ENCODE measurements around the gene PDE9A.
"Not testable (repeated sequence)": the region's sequence is repeated elsewhere in the genome, so short reads cannot be mapped to it uniquely, and the experiment has no call there.

The PDE9A gene

DNA sequence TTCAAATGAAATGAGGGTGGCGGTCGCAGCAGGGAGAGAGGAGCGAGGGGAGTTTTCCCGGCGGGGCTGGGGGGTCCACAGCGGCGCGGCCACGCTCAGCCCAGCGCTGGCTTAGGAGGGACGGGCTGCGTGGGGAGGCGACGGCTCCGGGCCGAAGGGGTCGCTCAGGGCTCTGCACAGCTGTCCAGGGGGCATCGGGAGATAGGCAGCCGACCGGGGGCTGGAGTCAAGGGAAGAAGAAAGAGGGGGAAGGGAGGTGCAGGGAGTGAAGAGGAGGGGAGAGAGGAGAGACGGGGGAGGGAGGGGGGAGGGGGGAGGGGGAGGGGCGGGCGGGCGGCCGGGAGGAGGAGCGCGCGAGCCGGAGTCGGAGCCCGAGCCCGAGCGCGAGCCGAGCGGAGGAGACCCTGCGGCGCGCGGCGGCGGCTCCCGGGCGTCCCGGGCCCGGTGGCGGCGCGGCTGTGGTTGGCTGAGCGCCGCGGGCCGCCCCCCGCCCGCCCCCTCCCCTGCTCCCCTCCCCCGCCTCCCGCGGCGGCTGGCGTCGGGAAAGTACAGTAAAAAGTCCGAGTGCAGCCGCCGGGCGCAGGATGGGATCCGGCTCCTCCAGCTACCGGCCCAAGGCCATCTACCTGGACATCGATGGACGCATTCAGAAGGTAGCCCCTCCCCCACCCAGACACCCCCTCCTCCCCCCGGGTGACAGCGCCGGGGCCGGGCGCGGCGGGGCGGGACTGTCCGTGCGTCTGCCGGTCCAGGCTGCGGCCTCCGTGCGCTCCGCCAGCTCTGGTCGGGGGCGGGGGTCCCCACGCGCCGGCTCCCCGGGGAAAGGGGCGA is at the start of gene PDE9A:
PDE9A (plus strand) TSS at position 391 of the 831 bp plus-strand sequence; CDS start at position 585, 194 bp downstream.
- peak in 1 of 2 donors; percentile 24 for DNase-seq (ENCODE audit: low read depth in 2 of 2)

DNA sequence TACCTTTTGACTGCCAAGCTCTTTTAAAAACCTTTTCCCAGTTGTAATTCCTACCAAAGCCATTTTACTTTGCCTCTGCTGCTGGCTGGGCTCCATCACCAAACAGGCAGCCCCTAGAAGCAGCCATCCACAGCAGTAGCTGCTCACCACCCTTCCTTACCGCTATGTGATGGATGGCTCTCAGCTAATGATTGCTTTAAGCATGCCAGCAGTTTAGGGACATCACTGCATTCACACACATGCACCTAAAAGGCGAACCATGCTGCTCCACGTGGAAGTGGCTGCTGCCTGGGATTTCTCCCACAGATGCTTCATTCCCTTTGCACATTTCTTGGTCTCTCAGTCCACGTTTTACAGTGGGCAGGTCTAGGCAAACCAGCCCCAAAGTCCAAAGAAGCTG is 46.3 kb upstream of the PDE9A start:
- DNase-seq (ENCODE audit: low read depth in 2 of 2), result no peak

DNA sequence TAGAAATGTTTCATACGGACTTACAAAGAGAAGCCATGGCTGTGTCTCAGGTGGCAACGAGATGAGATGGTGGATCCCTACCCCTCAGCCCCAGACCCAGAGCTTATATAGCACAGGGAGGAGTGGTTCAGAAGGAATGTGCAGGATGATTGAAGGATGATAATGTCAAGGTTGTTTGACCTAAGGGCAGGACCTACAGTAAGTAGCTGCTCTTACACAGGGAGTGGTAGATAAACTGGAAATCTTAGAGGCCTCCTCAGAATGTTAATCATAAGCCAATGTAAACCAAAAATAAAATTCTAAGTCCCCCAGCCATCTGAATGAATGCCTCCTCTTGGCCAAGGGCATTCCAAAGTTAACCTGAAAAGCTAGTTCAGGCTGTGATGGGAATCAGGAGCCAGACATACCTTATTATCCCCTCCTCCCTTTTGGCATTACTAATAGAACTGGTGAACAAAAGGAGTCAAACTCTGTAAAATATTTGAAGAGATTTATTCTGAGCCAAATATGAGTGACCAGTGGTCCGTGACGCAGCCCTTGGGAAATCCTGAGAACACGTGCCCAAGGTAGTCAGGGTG is 45.8 kb upstream of the PDE9A start:
- DNase-seq (ENCODE audit: low read depth in 2 of 2), result no peak

DNA sequence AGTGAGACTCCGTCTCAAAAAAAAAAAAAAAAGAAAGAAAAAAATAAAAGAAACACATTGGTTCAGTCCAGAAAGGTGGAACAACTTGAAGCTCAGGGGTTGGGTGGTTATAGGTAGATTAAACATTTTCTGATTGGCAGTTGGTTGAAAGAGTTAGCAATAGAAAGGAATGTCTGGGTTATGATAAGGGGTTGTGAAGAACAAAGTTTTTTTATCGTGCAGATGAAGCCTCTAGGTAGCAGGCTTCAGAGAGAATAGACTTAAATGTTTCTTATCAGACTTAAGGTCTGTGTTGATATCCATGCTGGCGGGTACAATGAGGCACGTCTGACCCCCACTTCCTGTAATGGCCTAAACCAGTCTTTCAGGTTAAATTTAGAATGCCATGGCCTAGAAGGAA is 45.0 kb upstream of the PDE9A start:
- no peak for DNase-seq (ENCODE audit: low read depth in 2 of 2)

DNA sequence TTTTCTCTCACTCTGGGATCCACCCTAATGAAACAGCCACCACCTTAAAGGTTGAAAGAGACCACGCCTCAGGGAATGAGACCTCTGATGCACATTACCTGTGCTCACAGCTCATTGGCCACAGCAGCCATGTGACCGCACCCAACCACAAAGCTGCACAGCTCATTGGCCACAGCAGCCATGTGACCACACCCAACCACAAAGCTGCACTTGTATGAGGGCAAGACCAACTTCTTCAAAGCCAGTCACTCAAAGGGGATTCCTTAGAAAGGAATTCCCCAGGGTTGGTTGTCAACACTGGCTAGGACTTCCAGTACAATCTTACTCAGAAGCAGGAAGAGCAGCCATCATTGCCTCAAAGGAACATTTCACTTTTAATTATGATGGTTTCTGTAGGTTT is 43.6 kb upstream of the PDE9A start:
- DNase-seq (ENCODE audit: low read depth in 2 of 2), result peak in 1 of 2 donors; percentile 7

DNA sequence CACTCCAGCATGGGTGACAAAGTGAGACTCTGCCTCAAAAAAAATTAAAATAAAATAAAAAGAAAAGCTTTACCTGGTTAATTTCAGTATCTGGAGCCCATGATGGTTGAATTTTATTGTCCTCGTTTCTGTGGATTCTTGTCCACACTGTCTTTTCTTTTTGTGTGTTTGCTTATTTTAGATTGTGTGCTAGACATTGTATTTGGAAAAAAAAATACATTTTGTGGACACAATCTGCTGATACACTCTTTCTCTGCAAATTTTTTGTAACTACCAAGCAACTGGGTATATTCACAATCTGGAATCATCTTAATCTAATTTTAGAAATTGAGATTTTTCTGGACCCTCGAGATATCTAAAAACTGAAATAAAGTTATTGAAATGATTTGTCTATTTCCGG is 41.6 kb upstream of the PDE9A start:
- no peak for DNase-seq (ENCODE audit: low read depth in 2 of 2)

DNA sequence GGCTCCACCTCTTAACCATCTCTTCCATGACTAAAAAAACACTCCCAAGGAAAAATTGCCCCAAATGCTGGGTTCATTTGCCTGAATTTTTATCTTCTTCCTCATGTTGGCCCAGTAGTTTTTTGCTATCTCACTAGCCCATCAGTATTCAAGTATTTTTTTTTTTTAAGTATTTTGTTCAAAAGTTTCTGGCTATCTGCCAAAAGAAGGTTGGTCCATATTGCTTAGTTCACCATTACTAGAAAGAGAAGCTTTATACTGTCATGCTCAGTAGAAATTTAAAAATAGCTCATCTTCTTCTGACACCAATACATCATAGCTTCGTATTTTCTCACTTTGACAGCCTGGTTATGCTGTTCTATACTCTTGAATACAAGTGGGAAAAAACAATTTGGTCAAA is 41.0 kb upstream of the PDE9A start:
- DNase-seq (ENCODE audit: low read depth in 2 of 2), result no peak

DNA sequence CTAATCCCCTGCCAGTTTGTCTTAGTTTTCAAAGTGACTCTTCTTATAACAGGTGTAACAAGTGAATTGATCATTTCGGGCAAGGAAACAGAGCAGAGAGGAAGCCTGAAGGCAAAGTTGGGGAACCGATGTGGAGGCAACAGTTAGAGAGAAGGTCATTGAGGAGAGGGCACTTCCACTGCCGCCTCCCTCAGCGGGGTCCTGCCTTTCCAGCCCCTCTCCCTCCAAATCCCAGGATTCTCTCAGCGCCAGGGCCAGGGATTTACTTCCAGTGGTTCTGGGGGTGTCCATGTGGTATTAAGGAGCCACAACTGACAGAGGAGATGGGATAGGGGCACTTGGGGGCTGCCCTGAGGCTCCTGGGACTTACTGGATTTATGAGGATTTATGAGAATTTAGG is 39.7 kb upstream of the PDE9A start:
- no peak for DNase-seq (ENCODE audit: low read depth in 2 of 2)

DNA sequence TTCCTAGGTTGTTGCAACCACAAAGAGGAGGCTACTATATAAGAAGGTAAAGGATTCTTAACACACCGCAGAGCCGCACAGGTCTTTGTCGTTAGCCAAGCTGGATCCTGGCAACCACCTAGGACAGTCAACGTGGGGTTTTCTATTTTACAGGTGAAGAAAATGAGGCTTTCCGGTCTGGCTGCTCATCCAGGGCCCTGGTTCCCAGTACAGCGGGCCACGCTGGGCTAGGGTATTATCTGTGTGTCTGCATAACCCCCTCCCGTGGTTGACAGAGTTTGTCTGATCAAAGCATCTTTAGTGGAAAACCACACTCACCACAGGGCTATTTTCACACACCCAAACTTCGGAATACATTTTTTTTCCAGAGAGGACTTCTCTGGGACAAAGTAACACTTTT is 39.0 kb upstream of the PDE9A start:
- DNase-seq (ENCODE audit: low read depth in 2 of 2), result peak in 1 of 2 donors; percentile 8

DNA sequence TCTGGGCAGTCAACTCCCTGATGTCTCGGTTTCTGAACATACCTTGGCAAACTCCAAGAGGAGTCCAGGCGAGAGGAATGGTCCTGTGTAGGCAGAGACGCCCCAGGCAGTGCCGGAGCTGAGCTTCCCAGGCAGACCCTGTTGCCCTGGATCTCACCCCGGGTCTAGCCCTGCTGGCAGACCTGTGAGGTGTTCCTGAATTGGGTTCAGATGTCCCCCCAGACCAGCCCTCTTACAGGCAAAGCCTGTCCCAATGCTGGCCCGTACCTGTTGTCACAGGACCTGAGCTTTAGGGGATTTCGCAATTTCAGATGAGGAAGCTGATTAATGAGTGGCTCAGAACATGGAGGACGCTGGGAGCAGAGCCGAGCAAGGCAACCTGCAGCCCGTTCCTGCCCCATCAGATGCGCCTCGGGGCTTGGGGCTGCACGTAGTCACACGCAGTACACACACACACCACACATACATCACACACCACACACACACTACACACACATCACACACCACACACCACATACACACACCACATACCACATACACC is 38.5 kb upstream of the PDE9A start:
- DNase-seq (ENCODE audit: low read depth in 2 of 2), result peak; percentile 17 to 25

DNA sequence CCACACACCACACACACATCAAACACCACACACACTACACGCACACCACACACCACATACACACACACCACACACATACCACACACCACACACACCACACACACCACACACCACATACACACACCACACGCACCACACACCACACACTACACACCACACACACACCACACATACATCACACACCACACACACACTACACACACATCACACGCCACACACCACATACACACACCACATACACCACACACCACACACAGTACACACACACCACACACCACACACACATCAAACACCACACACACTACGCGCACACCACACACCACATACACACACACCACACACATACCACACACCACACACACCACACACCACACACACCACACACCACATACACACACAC is 38.0 kb upstream of the PDE9A start:
- DNase-seq (ENCODE audit: low read depth in 2 of 2), result not testable (repeated sequence)

DNA sequence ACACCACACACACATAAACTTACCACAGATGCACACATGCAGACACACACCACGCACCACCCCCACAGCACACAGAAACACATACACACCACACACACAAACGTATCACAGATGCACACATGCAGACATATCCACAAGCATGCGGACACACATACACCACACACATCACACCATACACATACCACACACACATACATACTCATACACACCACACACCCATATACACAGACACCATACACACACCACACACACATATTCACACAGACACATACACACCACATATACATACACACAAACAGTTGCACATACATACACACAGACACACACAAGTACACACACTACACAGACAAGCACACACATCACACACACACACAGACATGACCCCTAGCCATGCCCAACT is 37.5 kb upstream of the PDE9A start:
- DNase-seq (ENCODE audit: low read depth in 2 of 2), result no peak

DNA sequence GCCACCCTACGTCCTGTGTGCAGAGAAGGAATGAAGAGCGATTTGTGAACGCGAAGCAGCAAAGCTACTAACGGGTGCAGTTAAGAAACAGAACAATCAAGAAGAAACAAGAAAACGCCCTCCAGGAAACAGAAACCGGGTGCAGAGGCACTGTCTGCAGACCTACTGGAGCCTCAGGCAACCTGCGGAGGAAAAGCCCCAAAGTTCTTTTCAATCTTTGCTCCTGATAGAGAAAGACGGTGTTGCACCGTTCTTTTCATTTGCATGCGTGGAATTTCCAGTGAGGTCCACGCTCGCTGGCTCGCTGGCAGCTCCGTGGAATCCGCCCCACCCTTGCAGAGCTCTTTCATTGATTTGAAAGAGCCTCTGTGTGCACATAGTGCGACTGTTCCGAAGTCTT is 37.0 kb upstream of the PDE9A start:
- DNase-seq (ENCODE audit: low read depth in 2 of 2), result no peak

DNA sequence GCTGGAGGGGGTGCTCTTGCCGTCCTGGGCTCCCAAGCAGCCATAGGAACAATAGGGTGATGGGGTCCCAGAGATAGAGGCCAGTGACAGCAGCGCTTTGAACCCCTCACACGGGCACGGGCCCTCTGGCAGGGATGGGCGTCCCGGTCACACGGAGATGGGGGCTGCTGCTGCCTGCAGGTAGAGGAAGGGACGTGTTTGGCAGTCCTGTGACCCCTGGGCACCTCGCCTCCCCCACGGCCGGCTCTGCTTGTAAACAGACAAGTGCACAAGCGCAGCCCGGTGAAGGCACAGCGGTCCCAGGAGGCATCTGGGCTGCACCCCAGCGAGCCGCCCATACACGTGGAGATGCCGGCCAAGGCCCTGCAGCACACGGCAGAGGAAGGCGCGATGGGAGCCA is 36.5 kb upstream of the PDE9A start:
- DNase-seq (ENCODE audit: low read depth in 2 of 2), result no peak

DNA sequence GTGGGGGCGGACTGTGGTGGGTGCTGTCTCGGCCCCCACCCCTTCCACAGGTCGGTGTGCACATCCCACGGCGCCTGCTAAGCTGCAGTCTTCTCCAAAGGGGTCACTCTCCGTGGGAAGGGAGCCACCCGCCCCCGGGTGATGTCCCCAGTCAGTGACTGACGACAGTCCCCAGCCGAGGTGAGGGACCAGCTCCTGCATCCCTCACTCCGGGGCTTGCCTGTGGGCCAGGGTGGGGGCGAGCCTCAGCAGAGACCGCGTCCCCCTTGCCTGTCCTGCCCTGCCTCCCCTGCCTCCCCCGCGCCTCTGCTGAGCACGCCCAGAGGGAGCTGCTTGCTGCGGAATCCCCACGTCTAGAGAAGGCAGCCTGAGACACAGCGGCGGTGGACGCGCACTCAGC is 35.9 kb upstream of the PDE9A start:
- no peak for DNase-seq (ENCODE audit: low read depth in 2 of 2)

DNA sequence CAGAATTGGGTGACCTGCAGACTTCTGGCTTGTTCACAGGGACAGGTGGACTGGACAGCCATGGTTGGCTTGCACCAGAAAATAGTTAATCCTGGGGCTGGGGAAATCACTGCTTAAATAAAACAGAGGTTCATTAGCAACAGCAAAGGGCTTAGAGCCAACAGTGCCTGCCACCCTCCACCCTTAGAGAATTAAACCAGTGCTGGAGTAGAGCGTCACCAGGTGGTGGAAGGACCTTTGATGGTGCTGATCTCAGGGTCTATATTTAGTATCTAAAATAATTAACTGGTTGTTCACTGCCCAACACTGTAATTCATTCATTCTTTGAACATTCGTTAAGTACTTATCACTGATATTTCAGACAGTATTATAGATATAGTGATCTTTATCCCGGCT is 34.7 kb upstream of the PDE9A start:
- DNase-seq (ENCODE audit: low read depth in 2 of 2), result no peak

DNA sequence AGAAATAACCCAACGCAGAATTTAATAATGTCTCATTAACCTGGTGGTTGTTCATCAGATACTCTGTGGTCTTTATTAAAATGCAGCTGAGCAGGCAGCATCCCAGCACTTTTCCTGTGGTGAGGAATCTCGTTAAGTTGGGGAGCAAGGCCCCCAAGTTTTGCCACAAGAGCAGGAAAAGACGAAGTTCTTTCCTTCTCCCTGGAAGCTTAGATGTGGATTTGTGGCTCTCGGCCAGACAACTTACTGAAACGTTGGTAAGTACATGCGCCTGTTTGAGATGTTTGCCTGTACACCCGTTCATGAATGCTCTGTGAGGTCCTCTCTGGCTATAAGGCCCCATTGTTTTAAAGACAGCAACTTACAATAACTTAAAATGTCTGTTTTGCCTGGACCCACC is 34.3 kb upstream of the PDE9A start:
- no peak for DNase-seq (ENCODE audit: low read depth in 2 of 2)

DNA sequence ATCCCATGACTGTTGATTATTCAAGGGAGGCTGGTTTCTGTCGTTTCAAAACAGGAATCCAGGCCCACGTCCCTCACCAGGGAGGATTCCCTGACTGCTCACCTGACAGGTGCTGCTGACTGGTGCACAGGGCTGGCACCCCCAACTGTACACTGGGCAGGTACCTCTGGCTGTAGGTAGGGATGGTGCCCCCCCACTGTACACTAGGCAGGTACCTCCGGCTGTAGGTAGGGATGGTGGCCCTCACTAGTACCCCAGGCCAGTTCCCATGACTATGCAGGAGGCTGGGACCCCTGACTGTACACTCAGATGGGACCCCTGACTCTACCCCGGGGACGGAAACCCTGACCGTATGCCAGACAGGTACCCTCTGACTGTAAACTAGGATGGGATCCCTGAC is 33.6 kb upstream of the PDE9A start:
- no peak for DNase-seq (ENCODE audit: low read depth in 2 of 2)

DNA sequence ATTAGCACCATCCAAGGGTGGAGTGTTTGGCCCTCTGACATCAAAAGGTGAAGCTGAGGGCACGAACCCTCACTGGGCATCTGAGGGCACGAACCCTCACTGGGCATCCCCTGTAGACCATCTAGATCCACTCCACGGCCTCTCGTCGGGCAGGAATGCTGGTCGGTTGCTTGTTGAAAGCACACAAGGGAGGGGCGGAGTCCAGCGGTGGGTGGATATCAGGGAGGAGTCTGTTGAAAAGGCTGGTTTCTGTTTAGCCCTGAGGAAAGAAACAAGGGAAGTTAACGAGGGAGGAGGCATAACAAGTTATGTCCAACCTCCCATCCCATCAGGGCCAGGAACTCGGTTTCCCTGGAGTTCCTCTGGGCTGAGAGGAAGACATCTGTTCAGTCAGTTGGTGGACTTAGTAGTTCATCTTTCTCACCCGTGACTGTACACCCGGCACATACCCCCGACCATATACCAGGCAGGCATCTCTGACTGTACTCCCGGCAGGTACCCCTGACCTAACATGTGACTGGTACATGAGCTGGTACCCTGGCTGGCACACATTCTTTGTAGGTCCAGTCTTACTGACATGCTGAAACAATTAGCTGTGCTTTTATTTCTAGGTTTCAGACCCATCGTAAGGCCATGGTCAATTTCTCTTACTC is 32.1 kb upstream of the PDE9A start:
- DNase-seq (ENCODE audit: low read depth in 2 of 2), result no peak

DNA sequence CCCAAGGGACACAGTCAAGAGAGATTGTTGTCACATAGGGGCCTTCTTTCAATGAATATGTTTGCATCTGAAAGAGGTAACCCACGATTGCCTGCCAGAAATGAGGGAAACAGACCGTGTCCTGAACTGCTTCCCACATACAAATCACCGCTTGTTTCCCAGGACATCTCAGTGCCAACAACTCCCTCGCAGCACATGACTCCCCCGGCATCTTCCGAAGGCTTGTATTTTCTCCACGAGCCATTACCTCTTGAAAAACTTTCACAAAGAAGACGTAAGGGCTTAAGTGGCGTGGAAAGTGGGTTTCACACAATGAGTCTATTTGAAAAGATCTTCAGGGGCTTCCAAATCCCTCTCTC is 31.6 kb upstream of the PDE9A start:
- no peak for DNase-seq (ENCODE audit: low read depth in 2 of 2)

DNA sequence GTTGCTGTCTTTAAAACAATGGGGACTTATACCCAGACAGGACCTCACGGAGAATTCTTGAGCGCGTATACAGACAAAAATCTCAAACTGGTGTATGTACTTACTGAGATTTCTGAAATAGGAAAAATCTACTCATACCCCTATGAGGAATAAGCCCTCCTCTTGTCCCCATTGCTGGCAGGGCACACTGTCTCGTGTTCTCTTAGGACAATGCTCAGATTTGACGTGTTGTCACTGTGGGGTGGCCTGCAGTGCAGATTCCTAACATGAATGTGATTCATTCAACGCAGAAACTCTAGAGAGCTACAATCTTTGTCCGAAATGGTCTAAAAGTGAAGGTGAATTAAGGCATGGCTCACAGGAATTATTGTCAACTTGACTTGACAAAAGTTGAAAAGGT is 31.1 kb upstream of the PDE9A start:
- DNase-seq (ENCODE audit: low read depth in 2 of 2), result no peak

DNA sequence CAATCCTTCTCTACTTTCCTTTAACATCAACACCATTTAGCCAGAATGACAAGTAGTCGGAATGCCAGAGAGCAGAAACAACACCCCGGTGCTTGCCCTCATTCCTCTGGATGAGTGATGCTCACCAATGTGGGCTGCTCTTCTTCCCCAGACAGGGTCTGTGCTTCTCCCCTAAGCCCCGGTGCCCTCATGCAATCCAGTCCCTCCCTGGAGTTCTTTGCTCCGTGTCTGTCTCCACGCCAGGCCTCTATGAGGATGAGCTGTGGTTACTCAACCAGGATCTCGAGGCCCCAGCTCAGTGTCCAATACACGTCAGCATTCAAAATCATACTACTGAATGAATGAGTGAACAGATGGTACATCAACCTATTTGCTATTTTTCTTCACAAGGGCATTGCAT is 29.7 kb upstream of the PDE9A start:
- DNase-seq (ENCODE audit: low read depth in 2 of 2), result no peak
